AG10803 (cell line): Measurements from ENCODE around the gene STX4.

Experiments used
- DNase-seq: peaks from one replicate; pipeline ENCODE4 v3.0.0; 2010; ENCODE audit warnings: low read depth
- H3K4me3 ChIP-seq: 2 replicates; pipeline ENCODE4 v1.5.1; 2011; ENCODE audit warnings: mild to moderate bottlenecking, low read length, control low read depth
- CTCF ChIP-seq: conservative IDR thresholded peaks from 2 replicates; pipeline ENCODE4 v1.5.1; 2011; ENCODE audit warnings: mild to moderate bottlenecking, low read length, control low read depth, inconsistent platforms

STX4 gene

GRCh38 chr16:31001507-31002249, 31.7 kb upstream of the STX4 start:
- TF ChIP-seq CTCF, result no peak
- DNase-seq, result no peak

GRCh38 chr16:31002250-31002700, 31.1 kb upstream of the STX4 start:
- no peak for TF ChIP-seq CTCF
- DNase-seq, result no peak
- H3K4me3 ChIP-seq, result no peak overlapping the region

More at GRCh38 chr16:31001507-31002249, 31.7 kb upstream of the STX4 start:
- no peak overlapping the region for H3K4me3 ChIP-seq

- TF ChIP-seq CTCF, result no peak
- no peak overlapping the region for H3K4me3 ChIP-seq
- no peak for DNase-seq
Observed at GRCh38 chr16:31002862-31003341, 30.5 kb upstream of the STX4 start.

GRCh38 chr16:31003744-31004143, 29.6 kb upstream of the STX4 start:
- H3K4me3 ChIP-seq, result no peak overlapping the region
- TF ChIP-seq CTCF, result no peak
- no peak for DNase-seq

- no peak for TF ChIP-seq CTCF
- DNase-seq, result no peak
- no peak overlapping the region for H3K4me3 ChIP-seq
Observed at GRCh38 chr16:31004658-31005057, 28.7 kb upstream of the STX4 start.

- no peak for DNase-seq
- TF ChIP-seq CTCF, result no peak
- no peak overlapping the region for H3K4me3 ChIP-seq
Observed at GRCh38 chr16:31005350-31006085, 27.8 kb upstream of the STX4 start.

GRCh38 chr16:31006086-31006385, 27.3 kb upstream of the STX4 start:
- DNase-seq, result no peak
- no peak overlapping the region for H3K4me3 ChIP-seq
- no peak for TF ChIP-seq CTCF
